IPS-18c (cell line): ENCODE measurements around the gene MAN2B1.
"Not testable (repeated sequence)": the region's sequence is repeated elsewhere in the genome, so short reads cannot be mapped to it uniquely, and the experiment has no call there.

Experiments
- H3K4me3 ChIP-seq: 2 replicates; pipeline ENCODE4 v1.7.0; 2013; ENCODE audit warnings: low read depth, mild to moderate bottlenecking, low read length, moderate library complexity; ENCODE audit not compliant: insufficient read depth
- H3K9me3 ChIP-seq: one replicate; pipeline ENCODE4 v1.6.1; 2013; ENCODE audit warnings: mild to moderate bottlenecking, low read length, moderate library complexity; ENCODE audit not compliant: control insufficient read depth, insufficient read depth

Gene MAN2B1

DNA sequence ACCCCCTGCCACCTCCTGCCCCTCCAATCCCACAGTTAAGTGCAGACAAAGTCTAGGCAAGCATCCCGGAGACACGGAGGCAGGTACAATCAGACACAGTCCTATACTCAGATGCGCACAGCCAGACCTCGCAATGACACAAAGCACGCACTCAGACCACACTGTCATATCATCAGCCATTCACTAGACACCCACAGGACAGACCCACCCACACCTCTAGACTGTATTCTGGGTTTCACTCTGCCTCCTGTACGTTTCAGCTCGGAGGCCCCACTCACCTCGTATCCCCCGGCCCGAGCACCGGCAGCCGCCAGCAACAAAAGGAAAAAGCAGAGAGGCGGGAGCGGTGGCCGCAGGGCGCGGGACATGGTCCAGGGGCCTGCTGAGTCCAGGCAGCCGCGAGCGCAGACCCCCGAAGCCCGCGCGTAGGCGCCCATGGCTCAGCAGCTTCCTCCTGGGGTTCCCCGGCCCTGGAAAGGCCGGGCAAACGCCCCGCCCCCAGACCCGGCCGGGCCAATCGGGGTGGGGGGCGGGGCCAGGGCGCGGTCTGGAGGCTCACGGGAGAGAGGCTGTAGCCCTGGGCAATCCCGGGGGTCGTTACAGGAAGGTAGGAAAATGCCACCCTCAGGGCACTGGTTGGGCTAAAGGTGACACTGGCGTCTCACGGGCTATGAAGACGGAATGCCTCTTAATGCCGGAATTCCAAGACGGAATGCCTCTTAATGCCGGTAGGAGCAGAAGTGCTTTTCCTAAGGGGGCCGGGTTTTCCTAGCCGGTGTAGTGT, at the start of gene MAN2B1, which contains the start of gene WDR83:
Gene MAN2B1 (minus strand): TSS at position 478 of the 784 bp plus-strand sequence. CDS start 41 bp downstream, at position 437.
Gene WDR83 (plus strand): TSS at position 543 of the 784 bp plus-strand sequence. CDS start 2,984 bp downstream, outside the sequence.
- H3K9me3 ChIP-seq = peaks cover 2% of the 10 kb centered on the region
- peak within 1 kb of the TSS; percentile 80 for H3K4me3 ChIP-seq

DNA sequence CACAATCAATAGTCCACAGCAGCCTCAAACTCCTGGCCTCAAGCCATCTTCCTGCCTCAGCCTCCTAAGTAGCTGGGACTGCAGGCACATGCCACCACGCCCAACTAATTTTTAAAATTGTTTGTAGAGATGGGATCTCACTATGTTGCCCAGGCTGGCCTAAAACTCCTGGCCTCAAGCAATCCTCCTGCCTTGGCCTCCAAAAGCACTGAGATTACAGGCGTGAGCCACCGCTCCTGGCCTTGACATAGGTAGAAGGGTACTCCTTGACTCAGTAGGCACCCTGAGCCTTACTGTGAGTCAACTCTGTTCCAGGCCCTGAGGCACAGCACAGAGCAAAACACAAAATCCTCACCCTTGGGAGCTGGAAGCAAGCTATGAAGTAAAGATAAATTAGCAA, 49.4 kb upstream of the MAN2B1 start:
- Histone ChIP-seq H3K9me3 (peaks cover 2% of the 10 kb centered on the region), H3K4me3 (no peak overlapping the region)

DNA sequence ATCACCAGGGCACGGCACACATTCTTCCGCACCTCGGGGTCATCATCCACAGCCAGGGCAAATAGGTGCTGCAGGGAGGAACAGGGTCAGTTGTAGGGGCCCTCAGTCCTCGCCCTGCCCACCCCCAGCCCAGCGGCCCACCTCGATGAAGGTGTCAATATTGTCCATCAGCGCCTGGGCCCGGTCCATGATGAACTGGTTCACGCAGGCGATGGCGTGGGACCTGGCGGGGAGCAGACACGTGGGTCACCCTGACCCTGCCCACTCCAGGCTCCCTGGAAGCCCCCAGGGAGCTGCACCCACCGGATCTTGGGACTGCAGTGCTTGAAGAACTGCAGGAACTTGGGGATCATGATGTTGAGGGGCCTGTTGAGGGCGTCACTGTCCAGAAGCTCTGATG, 48.6 kb upstream of the MAN2B1 start:
- no peak overlapping the region for H3K4me3 ChIP-seq
- H3K9me3 ChIP-seq = no peaks in the 10 kb centered on the region

DNA sequence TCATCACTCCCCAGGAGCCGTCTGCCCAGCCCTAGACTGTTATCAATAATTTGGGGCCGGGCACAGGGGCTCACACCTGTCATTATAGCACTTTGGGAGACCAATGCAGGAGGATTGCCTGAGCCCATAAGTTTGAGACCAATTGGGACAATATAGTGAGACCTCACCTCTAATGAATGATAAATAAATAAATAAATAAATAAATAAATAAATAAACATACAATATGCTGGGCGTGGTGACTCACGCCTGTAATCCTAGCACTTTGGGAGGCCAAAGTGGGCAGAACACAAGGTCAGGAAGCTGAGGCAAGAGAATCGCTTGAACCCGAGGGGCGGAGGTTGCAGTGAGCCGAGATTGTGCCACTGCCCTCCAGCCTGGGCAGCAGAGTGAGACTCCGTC, 46.8 kb upstream of the MAN2B1 start:
- H3K9me3 ChIP-seq, H3K4me3 ChIP-seq: not testable (repeated sequence)

DNA sequence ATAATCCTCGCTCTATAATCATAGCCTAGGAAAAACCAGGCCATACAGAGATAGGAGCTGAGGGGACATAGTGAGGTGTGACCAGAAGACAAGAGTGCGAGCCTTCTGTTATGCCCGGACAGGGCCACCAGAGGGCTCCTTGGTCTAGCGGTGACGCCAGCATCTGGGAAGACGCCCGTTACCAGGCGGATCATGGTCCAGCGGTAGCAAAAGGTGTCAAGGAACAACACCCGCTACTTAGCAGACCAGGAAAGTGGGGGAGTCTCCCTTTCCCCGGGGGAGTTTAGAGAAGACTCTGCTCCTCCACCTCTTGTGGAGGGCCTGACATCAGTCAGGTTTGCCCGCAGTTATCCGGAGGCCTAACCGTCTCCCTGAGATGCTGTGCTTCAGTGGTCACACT, 45.5 kb upstream of the MAN2B1 start:
- H3K9me3 ChIP-seq, H3K4me3 ChIP-seq: not testable (repeated sequence)

DNA sequence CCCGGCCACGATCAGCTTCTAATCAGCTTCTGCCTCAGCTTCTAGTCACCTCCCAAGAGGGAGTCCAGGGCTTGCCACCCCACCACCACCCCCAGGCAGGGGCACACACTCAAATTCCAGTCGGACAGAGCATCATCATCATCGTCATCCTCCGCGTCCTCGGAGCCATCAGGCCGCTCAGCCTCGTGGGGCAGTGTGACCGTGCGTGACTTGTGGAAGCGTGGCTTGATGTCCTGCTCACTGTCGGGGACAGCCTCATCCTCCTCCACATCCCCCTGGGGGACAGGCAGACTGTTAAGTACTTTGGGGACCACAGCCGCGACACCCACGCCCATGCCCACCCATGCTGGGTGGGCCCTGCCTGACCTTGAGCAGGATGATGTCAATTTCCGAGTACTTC, 44.6 kb upstream of the MAN2B1 start:
- Histone ChIP-seq H3K9me3 (no peaks in the 10 kb centered on the region), H3K4me3 (no peak overlapping the region)

DNA sequence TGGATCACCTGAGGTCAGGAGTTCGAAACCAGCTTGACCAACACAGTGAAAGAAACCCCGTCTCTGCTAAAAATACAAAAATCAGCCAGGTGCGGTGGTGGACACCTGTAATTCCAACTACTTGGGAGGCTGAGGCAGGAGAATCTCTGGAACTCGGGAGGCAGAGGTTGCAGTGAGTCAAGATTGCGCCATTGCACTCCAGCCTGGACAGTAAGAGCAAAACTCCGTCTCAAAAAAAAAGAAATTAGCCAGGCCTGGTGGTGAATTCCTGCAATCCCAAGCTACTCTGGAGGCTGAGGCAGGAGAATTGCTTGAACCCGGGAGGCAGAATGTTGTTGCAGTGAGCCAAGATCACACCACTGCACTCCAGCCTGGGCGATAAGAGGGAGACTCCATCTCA, 42.1 kb upstream of the MAN2B1 start:
- no peaks in the 10 kb centered on the region for H3K9me3 ChIP-seq
- H3K4me3 ChIP-seq = no peak overlapping the region

DNA sequence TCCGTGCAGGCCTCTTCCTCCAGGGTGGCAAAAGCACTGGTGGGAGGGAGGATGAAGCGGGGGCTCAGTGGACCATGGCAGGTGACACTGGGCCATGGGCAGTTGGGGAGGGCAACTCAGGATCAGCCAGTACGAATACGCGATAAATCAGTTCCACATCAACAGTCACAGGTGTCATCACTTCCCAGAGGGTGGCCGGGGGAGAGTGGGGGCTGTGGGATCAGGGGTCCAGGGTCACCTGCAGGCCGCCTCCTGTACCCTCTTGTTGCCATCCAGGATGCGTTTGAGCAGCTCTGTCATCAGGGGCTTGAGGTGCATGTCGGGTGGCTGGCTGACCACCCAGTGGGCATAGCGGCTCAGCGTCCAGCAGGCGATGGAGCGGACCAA, 39.8 kb upstream of the MAN2B1 start:
- Histone ChIP-seq H3K4me3 (no peak overlapping the region), H3K9me3 (no peaks in the 10 kb centered on the region)

DNA sequence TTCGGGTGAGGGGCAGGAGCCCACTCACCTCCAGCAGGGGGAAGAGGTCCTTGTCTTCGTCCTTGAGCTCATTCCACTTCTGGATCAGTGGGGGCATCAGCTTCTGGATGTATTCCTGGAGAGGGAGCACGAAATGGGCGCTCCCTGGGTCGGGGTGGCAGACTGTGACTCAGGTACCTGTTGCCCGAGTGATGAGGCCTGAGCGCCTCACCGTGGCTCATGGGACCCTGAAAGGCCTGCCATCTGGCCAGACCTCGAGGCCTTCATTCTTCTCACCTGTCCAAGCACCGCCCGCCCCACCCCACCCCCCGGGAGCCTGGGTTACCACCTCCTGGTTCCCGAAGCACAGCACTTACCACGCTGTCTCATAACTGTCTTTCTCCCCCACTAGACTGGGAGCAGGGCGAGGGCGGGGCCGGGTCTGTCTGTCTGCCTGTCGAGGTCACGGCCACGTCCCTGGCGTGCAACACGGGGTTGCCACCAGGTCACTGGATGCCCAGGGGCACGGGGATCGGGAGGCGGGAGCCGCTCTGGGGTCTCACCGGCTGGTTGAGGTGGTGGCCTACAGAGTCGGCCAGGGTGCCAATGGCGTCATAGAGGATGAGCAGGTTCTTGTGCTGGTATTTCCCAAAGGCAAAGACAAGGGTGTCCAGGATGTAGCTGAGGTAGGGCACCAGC, 39.3 kb upstream of the MAN2B1 start:
- H3K4me3 ChIP-seq = no peak overlapping the region
- no peaks in the 10 kb centered on the region for H3K9me3 ChIP-seq

DNA sequence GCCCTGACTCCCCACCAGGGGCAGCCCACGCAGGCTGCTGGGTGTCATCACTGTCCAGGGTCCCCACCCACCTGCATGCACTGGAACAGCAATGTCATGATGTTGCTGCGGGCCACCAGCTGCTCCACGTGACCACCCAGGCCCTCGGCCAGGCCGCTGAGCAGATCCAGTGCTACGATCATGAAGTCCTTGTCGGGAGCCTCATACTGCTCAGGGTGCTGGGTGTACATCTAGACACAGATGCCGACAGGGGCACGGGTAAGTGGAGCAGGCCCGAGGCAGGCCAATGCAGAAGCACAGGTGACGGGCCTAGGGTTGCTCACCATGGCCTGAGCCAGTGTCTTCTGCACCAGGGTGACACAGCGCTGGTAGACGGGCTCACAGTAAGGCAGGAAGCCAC, 38.6 kb upstream of the MAN2B1 start:
- H3K4me3 ChIP-seq = no peak overlapping the region
- H3K9me3 ChIP-seq = no peaks in the 10 kb centered on the region

DNA sequence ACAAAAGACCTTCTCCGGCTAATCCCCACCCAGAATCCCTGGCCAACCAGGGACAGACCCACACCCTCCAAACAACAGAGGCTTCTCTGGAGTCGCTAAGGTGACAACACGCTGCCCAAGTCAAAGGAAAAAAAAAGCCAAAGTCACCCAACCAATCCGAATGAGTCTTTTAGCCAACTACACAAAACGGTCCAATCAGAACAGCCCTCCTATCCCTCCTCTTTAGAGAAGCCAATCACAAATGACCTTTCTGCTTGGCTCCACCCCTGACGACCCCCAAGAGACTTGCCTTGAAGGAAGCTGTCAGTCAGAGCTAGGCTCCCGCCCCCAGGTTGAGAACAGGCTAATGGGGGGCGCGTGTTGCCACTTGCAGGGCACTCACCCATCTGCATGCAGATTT, 36.5 kb upstream of the MAN2B1 start:
- H3K4me3 ChIP-seq = no peak overlapping the region
- H3K9me3 ChIP-seq = no peaks in the 10 kb centered on the region

DNA sequence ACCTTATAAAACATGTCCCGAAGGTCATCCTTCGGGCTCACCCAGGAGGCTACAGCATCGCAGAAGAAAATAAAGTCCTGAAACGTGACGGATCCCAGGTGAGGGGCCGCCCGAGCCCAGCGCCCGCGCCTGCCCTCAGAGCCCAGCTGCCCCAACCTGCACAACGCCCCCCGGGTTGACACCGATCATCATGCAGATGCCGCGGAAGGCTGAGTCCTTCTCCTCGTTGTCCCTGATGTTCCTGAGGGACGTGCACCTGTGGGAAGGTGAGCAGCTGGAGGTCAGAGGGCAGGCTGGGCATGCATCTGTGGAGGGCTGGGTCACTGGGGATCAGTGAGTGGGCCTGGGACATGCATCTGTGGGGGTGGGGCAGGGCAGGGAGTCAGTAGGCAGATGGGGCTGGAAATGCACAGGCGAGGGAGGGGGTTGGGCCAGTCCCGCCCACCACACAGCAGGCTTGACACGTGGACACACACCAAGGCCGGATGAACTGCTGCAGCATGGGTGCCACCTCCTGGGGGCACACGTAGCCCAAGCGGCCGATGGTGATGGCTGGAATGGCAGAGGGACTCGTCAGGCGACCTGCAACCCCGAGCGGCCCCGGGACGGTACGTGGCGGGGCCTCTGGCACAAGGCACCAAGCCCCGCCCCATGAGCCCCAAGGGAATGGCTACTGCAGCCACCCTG, 35.2 kb upstream of the MAN2B1 start:
- H3K4me3 ChIP-seq = no peak overlapping the region
- H3K9me3 ChIP-seq = no peaks in the 10 kb centered on the region

DNA sequence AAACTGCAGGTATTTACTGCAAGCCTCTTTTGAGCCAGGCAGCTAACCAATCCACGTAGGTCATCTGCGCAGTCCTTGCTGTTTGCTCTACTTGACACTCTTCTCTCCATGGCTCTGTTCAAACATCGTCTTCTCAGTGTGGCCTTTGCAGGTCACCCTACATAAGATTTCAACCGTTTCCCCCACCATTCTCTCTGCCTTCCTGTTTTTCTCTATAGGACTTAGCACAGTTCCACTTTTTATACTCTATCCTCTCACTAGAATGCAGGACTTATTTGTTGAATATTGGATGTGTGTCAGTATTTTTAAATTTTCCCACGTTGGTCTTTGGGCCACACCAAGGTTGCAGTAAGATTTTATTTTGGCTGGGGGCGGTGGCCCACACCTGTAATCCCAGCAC, 31.6 kb upstream of the MAN2B1 start:
- H3K9me3 ChIP-seq = no peaks in the 10 kb centered on the region
- no peak overlapping the region for H3K4me3 ChIP-seq

DNA sequence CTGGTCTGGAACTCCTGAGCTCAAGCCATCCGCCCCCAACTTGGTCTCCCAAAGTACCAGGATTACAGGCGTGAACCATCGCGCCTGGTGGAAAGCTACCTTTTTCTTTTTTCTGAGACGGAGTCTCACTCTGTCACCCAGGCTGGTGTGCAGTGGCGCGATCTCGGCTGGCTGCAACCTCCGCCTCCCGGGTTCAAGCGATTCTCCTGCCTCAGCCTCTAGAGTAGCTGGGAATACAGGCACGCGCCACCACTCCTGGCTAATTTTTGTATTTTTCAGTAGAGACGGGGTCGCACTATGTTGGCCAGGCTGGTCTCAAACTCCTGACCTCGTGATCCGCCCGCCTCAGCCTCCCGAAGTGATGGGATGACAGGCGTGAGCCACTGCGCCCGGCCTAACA, 30.9 kb upstream of the MAN2B1 start:
- H3K4me3 ChIP-seq = peak overlapping the region; percentile 94; the same call in 1 of the 2 replicates
- not testable (repeated sequence) for H3K9me3 ChIP-seq

DNA sequence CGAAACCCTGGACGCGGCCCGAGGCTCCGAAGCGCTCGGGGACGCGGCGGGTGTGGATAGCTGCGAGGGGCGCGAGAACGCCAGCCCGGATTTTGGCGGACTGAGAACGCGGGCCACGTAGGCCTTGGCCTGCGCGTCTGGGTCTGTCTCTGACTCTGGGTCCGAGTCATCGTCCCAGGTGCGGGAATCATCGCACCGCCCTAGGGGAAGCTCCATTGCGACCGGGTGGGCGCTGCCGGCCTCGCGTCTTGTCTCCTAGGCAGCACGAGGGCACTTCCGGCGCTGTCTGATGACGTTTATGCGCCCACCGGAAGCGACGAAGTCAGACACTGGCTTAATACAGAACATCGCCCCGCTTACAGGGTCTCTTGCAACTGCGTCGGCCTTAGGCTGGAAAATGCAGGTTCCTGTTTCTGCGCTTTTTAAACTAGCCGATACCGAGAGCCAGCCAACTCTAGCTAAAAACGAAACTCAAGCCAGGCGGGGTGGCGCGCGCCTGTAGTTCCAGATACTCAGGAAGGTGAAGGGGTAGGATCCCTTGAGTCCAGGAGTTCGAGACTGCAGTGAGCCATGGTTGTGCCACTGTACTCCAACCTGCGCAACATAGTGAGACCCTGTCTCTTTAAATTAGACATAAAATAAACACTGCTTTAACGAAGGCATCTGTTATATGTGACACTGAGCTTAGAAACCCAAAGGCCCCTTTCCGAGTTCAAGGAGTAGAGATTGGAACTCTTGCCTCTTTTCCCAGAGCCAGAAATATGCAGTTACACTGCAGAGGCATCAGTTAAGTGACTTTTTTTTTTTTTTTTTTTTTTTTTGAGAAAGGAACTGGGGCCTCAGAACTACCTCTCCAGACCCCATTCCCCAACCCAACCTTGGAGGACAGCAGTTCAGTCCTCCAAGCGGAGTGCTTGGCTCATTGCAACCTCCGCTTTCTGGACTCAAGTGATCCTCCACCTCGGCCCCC, 30.1 kb upstream of the MAN2B1 start, which contains the start of gene FBXW9:
Gene FBXW9 (minus strand): TSS at position 266 of the 970 bp plus-strand sequence. CDS start 50 bp downstream, at position 216.
- Histone ChIP-seq H3K9me3 (no peaks in the 10 kb centered on the region), H3K4me3 (peak within 1 kb of the TSS; percentile 94)

DNA sequence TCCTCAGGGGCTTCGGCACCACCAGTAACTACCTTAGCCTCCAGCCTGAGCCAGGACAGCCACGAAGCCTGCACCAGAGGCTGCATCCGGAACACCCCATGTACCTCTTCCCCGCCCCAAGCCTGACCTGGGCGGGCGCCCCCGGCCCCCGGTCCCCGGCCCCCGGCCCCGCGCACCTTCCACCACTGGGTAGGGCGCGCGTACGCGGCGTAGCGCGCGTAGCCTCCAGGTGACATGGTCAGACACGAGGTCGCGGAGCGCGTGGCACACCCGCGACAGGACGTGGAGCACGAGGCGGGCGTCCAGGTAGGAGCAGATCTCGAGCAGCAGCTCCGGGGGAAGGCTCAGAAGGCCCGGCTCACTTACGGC, 29.4 kb upstream of the MAN2B1 start:
- Histone ChIP-seq H3K9me3 (no peaks in the 10 kb centered on the region), H3K4me3 (peak overlapping the region; percentile 94)

DNA sequence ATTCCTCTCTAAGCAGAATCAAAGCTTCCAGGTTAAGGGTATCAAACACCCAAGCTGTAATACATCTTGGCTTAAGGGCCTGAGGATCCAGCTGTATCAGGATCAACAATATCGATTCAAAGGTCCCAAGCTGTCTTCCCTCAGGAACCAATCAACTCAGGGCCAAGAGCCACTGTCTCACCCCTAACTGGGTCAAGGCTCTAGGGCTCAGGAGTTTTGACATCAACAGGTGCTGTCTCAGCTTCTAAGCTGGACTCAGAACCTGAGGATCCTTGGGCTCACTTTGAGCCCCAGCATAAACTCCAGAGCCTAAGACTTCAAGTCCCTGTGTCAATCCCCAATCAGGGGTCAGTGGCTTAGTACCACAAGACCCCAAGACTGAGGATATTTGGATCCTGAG, 29.0 kb upstream of the MAN2B1 start:
- Histone ChIP-seq H3K4me3 (peak overlapping the region; percentile 94), H3K9me3 (no peaks in the 10 kb centered on the region)
